Stimulated activated CD4-positive, alpha-beta T cell treated with anti-CD3 and anti-CD28 coated beads, Interleukin-4, amount 100 ng/mL, for 24 hours (primary cell): ENCODE measurements around the gene MAST3.

Source experiments
- DNase-seq: peaks from one replicate; pipeline ENCODE4 v3.0.0-alpha.2; 2020

MAST3 gene

DNA sequence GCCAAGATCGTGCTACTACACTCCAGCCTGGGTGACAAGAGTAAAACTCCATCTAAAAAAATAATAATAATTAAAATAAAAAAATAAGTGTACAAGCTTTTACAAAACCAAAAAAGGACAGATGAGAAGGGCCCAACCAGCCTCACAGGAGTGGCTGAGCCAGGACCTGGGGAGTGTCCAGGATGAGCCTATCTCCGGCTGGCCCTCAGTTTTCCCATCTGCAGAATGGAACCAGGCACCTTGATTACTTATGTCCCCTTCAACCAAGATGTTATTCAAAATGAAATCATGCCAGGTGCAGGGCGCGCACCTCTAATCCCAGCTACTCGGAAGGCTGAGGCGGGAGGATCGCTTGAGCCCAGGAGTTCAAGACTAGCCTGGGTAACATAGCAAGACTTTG lies 66.5 kb downstream of the MAST3 start:
- no peak for DNase-seq

DNA sequence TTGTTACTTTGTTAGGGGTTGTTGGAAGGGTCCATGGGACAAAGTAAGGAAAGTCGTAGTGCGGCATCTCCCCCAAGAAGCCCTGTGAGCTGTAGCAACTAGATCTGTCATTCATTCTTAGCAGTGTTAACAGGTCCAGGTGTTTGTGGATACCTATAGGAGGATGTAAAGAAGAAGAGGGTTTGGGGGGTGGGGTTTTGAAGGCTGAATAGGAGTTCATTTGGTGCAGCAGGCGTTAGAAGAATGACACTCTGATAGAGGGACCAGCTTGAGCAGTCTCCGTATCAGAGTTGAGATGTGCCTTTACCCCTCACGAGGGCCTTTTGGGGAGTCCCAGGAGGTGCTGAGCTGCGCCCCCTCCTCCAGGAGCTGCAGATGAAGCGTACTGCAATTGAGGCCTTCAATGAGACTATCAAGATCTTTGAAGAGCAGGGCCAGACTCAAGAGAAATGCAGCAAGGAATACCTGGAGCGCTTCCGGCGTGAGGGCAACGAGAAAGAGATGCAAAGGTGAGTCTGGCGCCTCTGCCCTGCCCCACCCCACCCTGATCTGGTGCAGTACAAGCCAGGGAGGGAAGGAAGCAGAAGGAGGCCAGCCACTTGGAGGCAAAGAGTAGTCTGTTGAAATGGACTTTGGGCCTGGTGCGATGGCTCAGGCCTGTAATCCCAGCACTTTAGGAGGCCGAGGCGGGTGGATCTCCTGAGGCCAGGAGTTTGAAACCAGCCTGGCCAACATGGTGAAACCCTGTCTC lies 68.4 kb downstream of the MAST3 start:
- no peak for DNase-seq

DNA sequence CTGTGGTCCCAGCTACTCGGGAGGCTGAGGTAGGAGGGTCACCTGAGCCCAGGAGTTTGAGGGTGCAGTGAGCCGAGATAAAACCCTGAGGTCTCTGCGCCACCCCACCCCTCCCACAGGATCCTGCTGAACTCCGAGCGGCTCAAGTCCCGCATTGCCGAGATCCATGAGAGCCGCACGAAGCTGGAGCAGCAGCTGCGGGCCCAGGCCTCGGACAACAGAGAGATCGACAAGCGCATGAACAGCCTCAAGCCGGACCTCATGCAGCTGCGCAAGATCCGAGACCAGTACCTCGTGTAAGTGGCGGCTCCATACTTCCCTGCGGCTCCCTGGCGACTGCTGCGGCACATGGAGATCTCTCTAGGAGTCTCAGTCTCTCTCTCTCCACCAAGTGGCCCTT lies 69.4 kb downstream of the MAST3 start:
- no peak for DNase-seq

DNA sequence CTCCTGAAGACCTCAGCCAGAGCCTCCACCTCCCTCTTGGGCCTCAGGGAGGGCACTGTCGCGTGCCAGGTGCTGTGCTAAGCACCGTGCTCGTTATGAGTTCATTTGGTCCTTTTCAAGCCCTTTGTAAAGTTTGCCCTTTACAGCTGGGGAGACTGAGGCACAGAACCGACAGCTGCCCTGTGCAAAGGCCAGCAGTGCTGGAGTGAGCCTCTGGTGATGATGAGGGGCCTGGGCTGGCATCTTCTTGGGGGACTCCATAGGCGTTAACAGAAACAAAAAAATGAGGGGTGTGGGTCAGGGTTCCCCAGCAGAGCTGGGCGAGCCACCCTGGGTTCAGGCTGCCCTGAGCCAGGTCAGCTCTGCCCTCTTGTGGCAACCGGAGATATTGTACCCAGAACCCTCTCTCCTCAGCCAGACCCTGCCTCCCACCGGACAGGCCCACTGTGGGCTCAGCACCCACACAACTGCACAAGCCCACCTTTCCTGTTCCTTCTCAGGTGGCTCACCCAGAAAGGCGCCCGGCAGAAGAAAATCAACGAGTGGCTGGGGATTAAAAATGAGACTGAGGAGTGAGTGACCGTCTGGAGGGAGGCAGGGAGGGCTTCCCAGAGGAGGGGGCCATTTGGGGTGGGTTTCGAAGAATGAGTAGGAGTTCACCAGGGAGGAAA lies 70.5 kb downstream of the MAST3 start:
- DNase-seq: peak; percentile 66

DNA sequence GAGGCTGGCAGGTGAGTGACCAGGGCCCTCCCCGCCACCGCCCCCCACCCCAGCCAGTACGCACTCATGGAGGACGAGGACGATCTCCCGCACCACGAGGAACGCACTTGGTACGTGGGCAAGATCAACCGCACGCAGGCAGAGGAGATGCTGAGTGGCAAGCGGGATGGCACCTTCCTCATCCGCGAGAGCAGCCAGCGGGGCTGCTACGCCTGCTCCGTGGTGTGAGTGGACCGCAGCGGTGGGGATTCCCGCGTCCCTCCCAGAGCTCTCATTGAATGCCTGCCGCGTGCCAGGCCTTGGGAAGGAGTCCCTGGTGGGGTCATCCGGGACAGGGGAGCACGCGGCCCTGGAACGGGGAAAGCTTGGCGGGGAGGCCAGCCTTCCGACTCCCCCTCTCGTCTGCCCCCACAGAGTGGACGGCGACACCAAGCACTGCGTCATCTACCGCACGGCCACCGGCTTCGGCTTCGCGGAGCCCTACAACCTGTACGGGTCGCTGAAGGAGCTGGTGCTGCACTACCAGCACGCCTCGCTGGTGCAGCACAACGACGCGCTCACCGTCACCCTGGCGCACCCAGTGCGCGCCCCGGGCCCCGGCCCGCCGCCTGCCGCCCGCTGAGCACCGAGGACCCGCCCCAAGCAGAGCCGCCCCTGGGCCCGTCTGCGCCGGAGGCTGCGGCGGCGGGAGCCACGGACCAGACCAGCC lies 71.2 kb downstream of the MAST3 start:
- no peak for DNase-seq

DNA sequence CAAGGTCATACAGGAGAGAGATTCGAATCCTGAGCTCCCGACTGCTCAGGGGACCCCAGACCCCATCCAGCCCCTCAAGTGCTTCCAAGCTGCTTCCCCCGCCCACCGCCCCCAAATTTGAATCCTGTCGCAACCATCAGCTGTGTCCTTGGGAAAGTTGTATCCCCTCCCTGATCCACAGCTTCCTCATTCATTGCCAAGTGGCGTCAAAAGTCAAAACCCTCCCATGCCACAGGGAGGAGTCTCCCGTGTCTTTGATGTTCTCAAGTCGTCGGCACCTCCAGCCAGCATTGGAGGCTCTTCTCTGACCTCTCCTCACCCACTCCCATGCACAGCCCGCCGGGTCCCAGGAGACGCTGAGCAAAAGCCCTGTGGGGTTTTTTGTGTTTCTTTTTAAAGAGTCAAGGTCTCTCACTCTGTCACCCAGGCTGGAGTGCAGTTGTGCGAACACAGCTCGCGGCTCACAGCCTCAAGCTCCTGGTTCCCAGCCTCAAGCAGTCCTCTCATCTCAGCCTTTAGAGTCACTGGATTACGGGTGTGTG lies 73.2 kb downstream of the MAST3 start:
- no peak for DNase-seq

DNA sequence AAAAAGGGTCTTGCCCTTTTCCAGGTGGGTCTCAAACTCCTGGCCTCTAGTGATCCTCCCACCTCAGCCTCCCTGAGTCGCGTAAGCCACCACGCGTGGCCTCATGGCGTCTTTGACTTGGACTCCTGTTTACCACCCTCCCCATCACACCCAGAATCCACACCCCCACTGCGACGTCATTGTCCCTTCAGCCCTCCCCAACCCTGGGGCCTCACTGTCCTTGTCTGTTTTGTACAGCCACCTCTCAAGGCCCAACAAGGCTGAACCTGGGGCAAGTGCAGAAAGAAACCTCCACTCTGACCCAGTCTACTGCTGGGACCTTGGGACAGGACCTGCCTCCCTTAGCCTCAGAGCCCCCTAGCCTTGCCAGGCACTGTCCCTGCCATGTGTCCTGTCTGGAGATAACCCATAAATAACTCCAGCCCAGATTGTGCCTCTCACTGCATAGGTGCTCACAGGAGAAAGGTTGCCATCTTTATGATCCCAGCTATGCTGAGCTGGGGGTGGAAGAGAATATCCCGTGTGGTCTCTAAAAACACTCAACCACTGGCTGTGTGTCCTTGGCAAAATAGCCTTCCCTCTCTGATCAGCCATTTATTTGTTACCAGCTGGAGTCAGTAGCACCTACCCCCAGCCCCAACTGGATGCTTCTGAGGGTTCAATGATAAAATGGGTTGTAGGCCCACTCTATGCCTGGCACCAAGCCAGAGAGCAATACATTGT lies 74.2 kb downstream of the MAST3 start:
- no peak for DNase-seq

DNA sequence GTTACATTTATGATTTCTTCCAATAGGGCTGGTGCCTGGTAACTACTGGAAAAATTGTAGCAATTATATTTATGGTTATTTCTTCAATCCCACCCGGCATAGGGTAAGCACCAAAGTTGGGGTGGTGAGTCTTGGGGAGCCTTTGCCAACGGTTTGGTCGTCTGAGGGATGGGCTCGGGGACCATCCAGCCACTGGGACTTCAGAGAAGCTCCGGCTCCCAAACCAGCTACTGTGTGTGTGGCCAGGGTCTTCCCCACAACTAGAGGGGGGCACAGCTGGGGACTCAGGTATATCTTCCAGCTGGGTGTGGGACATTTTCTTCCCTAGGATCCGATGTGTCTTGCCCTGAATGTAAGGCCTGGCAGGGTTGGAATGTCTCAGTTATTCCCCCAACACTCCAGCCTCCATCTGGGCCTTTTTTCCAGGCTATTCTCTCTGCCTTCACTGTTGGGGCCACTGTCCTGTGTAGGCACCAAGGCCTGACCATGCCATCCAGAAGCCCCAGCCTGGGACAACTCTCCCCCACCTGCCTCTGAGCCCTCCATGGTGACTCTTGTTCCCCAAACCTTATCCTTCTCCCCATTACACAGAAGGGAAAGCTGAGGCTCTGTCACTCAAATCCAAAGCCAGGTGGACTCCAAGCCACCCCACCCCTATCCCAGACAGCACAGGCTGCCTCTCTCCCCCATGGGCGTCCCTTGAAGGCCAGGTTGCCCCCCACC lies 74.9 kb downstream of the MAST3 start:
- no peak for DNase-seq

DNA sequence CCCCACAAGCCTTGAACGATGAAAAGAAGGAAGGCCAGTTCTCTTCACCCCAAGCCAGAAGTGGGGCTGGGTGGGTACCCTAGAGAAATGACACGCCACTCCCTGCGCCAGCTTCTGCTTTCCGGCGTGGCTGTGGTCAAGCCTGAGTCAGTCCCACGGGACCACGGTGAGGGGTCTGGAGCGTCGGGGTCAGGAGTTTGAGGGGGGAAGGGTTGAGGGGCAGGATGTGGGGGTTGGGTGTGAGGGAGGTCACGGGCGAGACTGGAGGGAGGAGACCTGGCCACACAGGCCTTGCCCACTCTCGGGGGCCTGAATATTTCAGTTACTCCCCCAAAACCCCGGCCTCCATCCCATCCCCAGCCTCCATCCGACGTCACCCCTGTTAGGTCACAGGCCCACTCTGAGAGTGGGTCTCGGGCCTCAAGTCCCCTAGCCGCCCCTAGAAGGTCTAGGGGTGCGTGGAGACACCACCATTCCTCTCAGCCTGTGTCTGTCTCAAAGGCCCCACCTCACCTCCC lies 75.5 kb downstream of the MAST3 start:
- no peak for DNase-seq

DNA sequence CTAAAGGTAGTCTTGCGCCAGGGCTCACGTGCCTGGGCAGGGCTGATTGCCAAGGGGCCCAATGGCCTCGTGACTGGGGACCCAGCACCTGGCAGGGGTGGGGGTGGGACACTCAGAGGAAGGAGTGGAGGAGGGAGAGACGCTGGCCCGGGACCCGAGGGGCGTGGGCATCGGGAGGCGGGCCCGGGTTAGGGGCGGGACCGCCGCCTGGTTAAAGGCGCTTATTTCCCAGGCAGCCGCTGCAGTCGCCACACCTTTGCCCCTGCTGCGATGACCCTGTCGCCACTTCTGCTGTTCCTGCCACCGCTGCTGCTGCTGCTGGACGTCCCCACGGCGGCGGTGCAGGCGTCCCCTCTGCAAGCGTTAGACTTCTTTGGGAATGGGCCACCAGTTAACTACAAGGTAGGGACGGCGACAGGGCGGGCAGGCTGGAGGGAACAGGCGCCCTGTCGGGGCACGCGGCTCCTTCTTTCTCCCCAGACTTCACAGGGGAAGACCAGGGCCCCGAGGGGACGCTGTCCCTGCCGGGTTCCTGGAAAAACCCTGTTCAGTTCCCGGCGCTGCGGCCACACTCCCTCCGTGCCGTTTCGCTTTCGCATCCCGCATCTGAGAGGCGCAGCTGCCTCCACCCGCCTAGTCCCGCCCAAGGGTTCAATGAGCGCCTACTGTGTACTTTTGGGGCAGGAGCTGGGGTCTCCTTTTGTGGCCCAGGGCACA lies 76.2 kb downstream of the MAST3 start, which contains the start of gene IFI30:
Gene IFI30 (plus strand): TSS at position 242 of the 717 bp plus-strand sequence. CDS start 29 bp downstream, at position 271.
- peak; percentile 65 for DNase-seq

DNA sequence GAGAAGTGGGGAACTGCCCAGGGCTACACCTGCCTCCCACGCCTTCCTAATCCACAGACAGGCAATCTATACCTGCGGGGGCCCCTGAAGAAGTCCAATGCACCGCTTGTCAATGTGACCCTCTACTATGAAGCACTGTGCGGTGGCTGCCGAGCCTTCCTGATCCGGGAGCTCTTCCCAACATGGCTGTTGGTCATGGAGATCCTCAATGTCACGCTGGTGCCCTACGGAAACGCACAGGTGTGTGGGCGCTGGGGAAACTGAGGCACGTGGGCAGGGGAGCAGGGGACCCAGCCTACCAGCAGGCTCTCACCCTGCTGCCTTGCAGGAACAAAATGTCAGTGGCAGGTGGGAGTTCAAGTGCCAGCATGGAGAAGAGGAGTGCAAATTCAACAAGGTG lies 77.4 kb downstream of the MAST3 start:
- DNase-seq: no peak

DNA sequence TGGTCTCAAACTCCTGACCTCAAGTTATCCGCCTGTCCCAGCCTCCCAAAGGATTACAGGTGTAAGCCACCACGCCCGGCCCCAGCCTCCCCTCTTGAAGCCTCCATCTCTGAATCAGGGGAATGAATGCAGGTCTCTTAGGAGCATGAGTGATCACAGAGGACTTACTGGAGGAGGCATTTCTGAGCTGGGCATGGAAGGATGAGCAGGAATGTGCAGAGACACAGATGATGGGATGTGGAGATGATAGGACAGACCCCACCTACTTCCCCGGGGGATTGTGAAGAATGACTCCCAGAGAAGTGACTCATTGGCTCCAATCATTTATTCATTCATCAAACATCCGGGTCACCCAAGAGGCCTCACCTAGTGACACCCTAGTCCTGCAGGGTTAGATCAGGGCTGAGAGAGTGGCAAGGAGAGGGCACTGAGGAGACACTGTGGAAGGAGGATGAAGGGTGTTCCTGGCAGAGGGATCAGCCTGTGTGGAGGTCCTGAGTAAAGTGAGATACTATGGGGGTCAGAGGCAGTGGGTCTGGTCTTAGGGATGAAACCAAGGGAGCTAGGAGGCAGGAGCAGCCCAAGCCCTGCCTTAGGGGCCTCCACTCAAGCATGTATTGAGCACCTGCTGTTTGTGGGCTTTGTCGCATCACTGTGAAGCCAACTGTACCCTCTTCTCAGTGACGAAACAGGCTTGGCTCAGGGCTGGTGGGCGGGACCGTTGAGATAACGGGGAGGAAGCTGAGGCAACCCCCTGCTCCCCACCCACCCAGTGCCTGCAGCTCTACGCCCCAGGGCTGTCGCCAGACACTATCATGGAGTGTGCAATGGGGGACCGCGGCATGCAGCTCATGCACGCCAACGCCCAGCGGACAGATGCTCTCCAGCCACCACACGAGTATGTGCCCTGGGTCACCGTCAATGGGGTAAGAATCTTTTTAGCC lies 79.1 kb downstream of the MAST3 start:
- no peak for DNase-seq

DNA sequence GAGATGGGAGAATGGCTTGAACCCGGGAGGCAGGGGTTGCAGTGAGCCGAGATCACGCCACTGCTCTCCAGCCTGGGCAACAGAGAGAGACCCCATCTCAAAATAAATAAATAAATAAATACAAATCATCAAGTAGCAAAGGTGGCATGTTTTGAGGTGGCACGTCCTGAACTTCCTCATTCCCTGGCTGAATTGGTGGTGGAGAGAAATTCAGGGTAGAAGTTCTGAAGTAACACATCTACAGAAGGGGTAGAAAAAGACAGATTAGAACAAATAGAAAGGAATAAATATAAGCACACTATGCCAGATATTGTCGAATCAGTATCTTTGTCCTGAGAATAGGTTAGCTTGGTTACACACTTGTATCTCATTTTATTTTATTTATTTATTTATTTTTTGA lies 82.4 kb downstream of the MAST3 start:
- no peak for DNase-seq

DNA sequence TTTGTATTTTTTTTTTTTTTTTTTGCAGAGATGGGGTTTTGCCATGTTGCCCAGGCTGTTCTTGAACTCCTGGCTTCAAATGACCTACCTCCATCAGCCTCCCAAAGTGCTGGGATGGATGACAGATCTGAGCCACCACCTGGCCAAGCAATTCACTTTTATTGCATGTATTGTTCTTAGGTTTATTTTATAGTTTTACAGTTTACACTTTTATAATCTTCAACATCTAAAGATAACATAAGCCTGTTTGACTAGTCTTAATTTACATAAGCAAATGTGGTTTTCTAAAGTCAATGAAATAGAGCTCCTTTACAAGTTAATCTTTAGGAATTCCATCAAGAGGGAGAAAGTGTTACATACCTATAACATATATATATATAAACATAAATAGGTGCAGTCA lies 86.0 kb downstream of the MAST3 start:
- DNase-seq: no peak

DNA sequence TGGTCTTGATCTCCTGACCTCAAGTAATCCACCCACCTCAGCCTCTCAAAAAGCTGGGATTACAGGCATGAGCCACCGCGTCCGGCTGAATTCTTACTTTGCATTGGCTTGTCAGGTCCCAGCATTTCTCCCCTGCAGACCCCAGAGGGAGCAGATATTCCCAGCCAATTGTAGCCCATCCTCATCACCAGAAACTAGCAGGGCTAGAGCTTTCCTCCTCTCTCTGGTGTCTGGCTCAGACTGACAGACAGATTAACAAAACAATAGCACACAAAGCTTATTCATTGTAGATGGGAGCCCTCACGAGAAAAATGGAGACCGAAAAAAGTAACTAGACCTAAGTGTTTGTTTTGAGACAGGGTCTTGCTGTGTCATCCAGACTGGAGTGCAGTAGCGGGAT lies 88.0 kb downstream of the MAST3 start:
- no peak for DNase-seq

DNA sequence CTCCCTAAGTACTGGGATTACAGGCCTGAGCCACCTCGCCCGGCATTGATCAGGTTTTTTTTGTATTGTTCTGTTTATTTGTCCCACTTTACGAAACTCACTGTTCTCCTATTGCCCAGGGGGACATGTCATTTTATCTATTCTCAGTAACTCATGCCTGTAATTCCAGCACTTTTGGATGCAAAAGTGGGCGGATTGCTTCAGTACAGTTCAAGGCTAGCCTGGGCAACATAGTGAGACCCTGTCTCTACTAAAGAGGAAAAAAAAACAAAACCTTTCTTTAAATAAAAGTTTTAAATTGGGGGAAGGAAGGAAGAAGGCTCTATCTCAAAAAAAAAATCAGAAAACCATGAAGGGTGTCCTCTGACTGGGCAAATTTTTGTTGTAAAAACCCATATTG lies 92.7 kb downstream of the MAST3 start:
- DNase-seq: no peak

DNA sequence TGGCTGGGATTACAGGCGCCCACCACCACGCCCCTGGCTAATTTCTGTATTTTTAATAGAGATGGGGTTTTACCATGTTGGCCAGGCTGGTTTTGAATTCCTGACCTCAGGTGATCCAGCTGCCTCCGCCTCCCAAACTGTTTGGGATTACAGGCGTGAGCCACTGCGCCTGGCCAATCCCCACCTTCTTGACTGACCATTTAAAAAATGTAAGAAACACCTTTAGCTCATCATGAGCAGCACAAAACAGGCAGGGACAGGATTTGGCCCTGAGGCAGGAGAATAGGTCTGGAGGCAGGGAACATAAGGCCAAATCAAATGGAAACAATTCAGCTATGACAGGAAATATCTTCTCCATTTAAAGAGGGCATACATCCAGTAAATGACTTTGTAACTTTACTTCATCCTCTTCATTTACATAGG lies 94.1 kb downstream of the MAST3 start:
- DNase-seq: no peak

DNA sequence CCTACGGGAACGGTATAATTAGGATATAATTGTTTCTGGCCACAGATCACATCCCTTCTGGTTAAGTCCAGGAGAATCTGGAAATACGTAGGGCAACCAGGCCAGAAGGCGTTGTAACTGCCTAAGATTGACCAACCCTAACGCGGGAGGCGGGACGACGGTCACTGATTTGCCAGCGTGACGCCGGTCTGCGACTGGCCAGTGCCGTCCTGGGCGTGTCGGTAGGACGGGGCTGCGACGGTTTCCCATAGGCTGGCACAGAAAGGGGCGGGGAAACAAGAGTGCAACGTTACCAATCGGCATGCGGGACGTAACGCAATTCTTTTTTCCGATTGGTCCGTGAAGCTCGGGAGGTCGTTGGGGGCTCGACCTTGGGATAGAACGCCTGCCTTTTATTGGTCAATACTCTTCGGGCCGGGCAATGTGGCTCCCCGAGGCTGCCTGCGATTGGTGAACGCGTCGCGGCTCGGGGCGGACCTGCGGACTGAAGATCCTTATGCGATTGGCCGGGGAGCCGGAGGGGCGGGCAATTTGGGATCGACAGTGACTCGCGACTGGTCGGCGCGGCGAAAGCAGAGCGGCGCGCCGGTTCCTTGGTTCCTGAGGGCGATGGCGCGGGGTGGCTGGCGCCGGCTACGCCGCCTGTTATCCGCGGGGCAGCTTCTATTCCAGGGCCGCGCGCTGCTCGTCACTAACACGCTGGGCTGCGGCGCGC lies 95.3 kb downstream of the MAST3 start, which contains the start of gene MPV17L2:
Gene MPV17L2 (plus strand): TSS at position 546 of the 715 bp plus-strand sequence. CDS start 64 bp downstream, at position 610.
- peak; percentile 99 for DNase-seq
